HG02885 (cell line): Measurements from ENCODE around the gene IKZF1.

Experiments
- ATAC-seq: cut with Tn5 transposase; IDR thresholded peaks from one replicate; pipeline ENCODE4 v1.9.1; 2021; ENCODE audit warnings: mild to moderate bottlenecking; ENCODE audit not compliant: unreplicated experiment, poor library complexity

The IKZF1 gene

GRCh38 chr7:50307368-50308032 lies 3.0 kb downstream of the IKZF1 start:
- ATAC-seq = peak; percentile 31

GRCh38 chr7:50308203-50308531 lies 3.7 kb downstream of the IKZF1 start:
- ATAC-seq = no peak

- ATAC-seq = peak; percentile 26
These were observed 4.2 kb downstream of the IKZF1 start for GRCh38 chr7:50308532-50309385.

- ATAC-seq = no peak
These were observed 5.2 kb downstream of the IKZF1 start for GRCh38 chr7:50309721-50310120.

- no peak for ATAC-seq
These were observed 5.8 kb downstream of the IKZF1 start for GRCh38 chr7:50310361-50310760.

GRCh38 chr7:50310956-50311355 lies 6.4 kb downstream of the IKZF1 start:
- no peak for ATAC-seq

- no peak for ATAC-seq
These were observed 8.0 kb downstream of the IKZF1 start for GRCh38 chr7:50312250-50313162.

- ATAC-seq = no peak
These were observed 10.5 kb downstream of the IKZF1 start for GRCh38 chr7:50314836-50315592.

GRCh38 chr7:50315739-50316671 lies 11.5 kb downstream of the IKZF1 start:
- ATAC-seq = no peak

- ATAC-seq = peak; percentile 71
These were observed 12.7 kb downstream of the IKZF1 start for GRCh38 chr7:50317221-50317678.

- peak; percentile 2 for ATAC-seq
These were observed 13.5 kb downstream of the IKZF1 start for GRCh38 chr7:50317697-50318669.

- ATAC-seq = no peak
These were observed 17.1 kb downstream of the IKZF1 start for GRCh38 chr7:50321487-50322067.

- no peak for ATAC-seq
These were observed 19.6 kb downstream of the IKZF1 start for GRCh38 chr7:50324113-50324512.

GRCh38 chr7:50327443-50327842 lies 22.9 kb downstream of the IKZF1 start:
- peak; percentile 35 for ATAC-seq

- ATAC-seq = peak; percentile 18
These were observed 25.3 kb downstream of the IKZF1 start for GRCh38 chr7:50329775-50330174.

GRCh38 chr7:50330254-50330653 lies 25.7 kb downstream of the IKZF1 start:
- no peak for ATAC-seq

- ATAC-seq = no peak
These were observed 26.2 kb downstream of the IKZF1 start for GRCh38 chr7:50330696-50331095.
